WTC11 (cell line): Measurements from ENCODE around the gene MEGF8. TPM values are rescaled to one million over a fixed set of nuclear protein-coding genes. Genes with fewer than 3 reads are reported as not detected.

Experiments used
- ATAC-seq: fragments of 200-7000 bp; cut with Tn5 transposase; 2 replicates; pipeline ENCODE4 v1.10.0; 2021; ENCODE audit warnings: mild to moderate bottlenecking, moderate library complexity
- CTCF ChIA-PET: fragments of 300-600 bp; sonication (Branson Sonifier 250); formaldehyde crosslinking; loops from one replicate; lab custom pipeline; 2021; ENCODE audit warnings: antibody characterized with exemption; lab: Charles Lee
- POLR2A ChIA-PET: fragments of 350-600 bp; sonication (Branson Sonifier 250); formaldehyde crosslinking; loops from one replicate; lab custom pipeline; 2021; ENCODE audit warnings: antibody characterized with exemption; lab: Charles Lee
- DNase-seq: peaks from one replicate; pipeline ENCODE4 v3.0.0; 2021; ENCODE audit warnings: low spot score
- H3K27ac Mint-ChIP-seq: 2 replicates; pipeline ENCODE4 v1.8.0; 2021; ENCODE audit warnings: mixed read lengths
- H3K27me3 Mint-ChIP-seq: 2 replicates; pipeline ENCODE4 v1.8.0; 2021; ENCODE audit warnings: low read depth, mild to moderate bottlenecking, moderate library complexity, mixed read lengths
- H3K36me3 Mint-ChIP-seq: 2 replicates; pipeline ENCODE4 v1.8.0; 2021; ENCODE audit warnings: mixed read lengths
- H3K4me1 Mint-ChIP-seq: 2 replicates; pipeline ENCODE4 v1.8.0; 2022; ENCODE audit warnings: mixed read lengths
- H3K4me3 Mint-ChIP-seq: 2 replicates; pipeline ENCODE4 v1.8.0; 2021; ENCODE audit warnings: mild to moderate bottlenecking, moderate library complexity, mixed read lengths
- H3K9me3 Mint-ChIP-seq: 2 replicates; pipeline ENCODE4 v1.8.0; 2021; ENCODE audit warnings: mixed read lengths
- ARID4B ChIP-seq: sonication (generic); formaldehyde crosslinking; IDR thresholded peaks from 2 replicates; pipeline ENCODE4 v1.8.0; 2023; ENCODE audit warnings: missing genetic modification reagents, mild to moderate bottlenecking, borderline replicate concordance
- ATF1 ChIP-seq: sonication (generic); formaldehyde crosslinking; IDR thresholded peaks from 2 replicates; pipeline ENCODE4 v1.8.1; 2023; ENCODE audit warnings: mild to moderate bottlenecking, moderate library complexity, missing genetic modification reagents
- E2F5 ChIP-seq: sonication (generic); formaldehyde crosslinking; IDR thresholded peaks from 2 replicates; pipeline ENCODE4 v1.8.1; 2022; ENCODE audit warnings: mild to moderate bottlenecking, moderate library complexity, missing genetic modification reagents
- GABPB1 ChIP-seq: sonication (generic); formaldehyde crosslinking; IDR thresholded peaks from 2 replicates; pipeline ENCODE4 v1.8.1; 2023; ENCODE audit warnings: mild to moderate bottlenecking, missing genetic modification reagents
- JUN ChIP-seq: sonication (generic); formaldehyde crosslinking; IDR thresholded peaks from 2 replicates; pipeline ENCODE4 v1.8.0; 2023; ENCODE audit warnings: mild to moderate bottlenecking, missing genetic modification reagents
- KAT7 ChIP-seq: sonication (generic); formaldehyde crosslinking; IDR thresholded peaks from 2 replicates; pipeline ENCODE4 v1.8.1; 2023; ENCODE audit warnings: missing genetic modification reagents, mild to moderate bottlenecking, borderline replicate concordance
- NFE2L1 ChIP-seq: sonication (generic); formaldehyde crosslinking; IDR thresholded peaks from 2 replicates; pipeline ENCODE4 v1.8.1; 2023; ENCODE audit warnings: missing genetic modification reagents
- SMAD3 ChIP-seq: sonication (generic); formaldehyde crosslinking; IDR thresholded peaks from 2 replicates; pipeline ENCODE4 v1.8.0; 2022; ENCODE audit warnings: missing genetic modification reagents, mild to moderate bottlenecking, borderline replicate concordance
- TP53 ChIP-seq: sonication (generic); formaldehyde crosslinking; IDR thresholded peaks from 2 replicates; pipeline ENCODE4 v1.8.1; 2023; ENCODE audit warnings: mild to moderate bottlenecking, missing genetic modification reagents
- ZBTB21 ChIP-seq: sonication (generic); formaldehyde crosslinking; IDR thresholded peaks from 2 replicates; pipeline ENCODE4 v1.8.1; 2023; ENCODE audit warnings: mild to moderate bottlenecking, missing genetic modification reagents, borderline replicate concordance
- ZNF532 ChIP-seq: fragments of 250-450 bp; sonication (Bioruptor Pico); IDR thresholded peaks from 2 replicates; pipeline ENCODE4 v1.9.0; 2021; ENCODE audit warnings: mild to moderate bottlenecking, borderline replicate concordance
- total RNA-seq: library from RNA; stranded (reverse); gene quantifications from 3 replicates; pipeline ENCODE4 v1.2.3, GENCODE V29; 2021
- TF ChIP-seq, protein P1 (sequence below): sonication (generic); formaldehyde crosslinking; IDR thresholded peaks from 2 replicates; pipeline ENCODE4 v1.8.1; 2022; ENCODE audit warnings: mild to moderate bottlenecking, missing genetic modification reagents, moderate library complexity, borderline replicate concordance
- TF ChIP-seq, protein P2 (sequence below): sonication (generic); formaldehyde crosslinking; conservative IDR thresholded peaks from 2 replicates; pipeline ENCODE4 v1.8.1; 2023; ENCODE audit warnings: mild to moderate bottlenecking, low read depth, missing genetic modification reagents, moderate library complexity

Gene MEGF8
- total RNA-seq, 1 experiment from 2014 or later, result 42.1 TPM

GRCh38 chr19:42422901-42423461 is 97.5 kb downstream of the MEGF8 start:
- H3K4me1 Mint-ChIP-seq, result peaks cover 31% of the 10 kb centered on the region
- ATAC-seq (peak; percentile 5), DNase-seq (peak; percentile 66)
- no peak overlapping the region for H3K27ac Mint-ChIP-seq
- H3K4me3 Mint-ChIP-seq, result peak overlapping the region; percentile 82
- H3K36me3 Mint-ChIP-seq, result peaks cover 2% of the 10 kb centered on the region
- ChIA-PET POLR2A (interaction anchor here (0.6 to 2.2 kb wide), 8 partner anchors 10 to 552 kb away, joined by 3 to 13 read pairs (median 4); no protein-coding TSS in a partner anchor), CTCF (interaction anchor here (0.8 to 5.2 kb wide), 17 partner anchors 11 to 309 kb away, joined by 3 to 81 read pairs (median 5); partner anchors contain the start of genes CXCL17 and POU2F2)
- TF ChIP-seq E2F5 (no peak), ZNF532 (CRISPR knock-in tag) (no peak), KAT7 (CRISPR knock-in tag) (0 out of 2 replicates have a peak, but pooled peaks have one; percentile 60), SMAD3 (CRISPR knock-in tag) (no peak), NFE2L1 (CRISPR knock-in tag) (no peak), ATF1 (CRISPR knock-in tag) (no peak), GABPB1 (CRISPR knock-in tag) (no peak), TP53 (no peak), JUN (CRISPR knock-in tag) (0 out of 2 replicates have a peak, but pooled peaks have one; percentile 41), ZBTB21 (CRISPR knock-in tag) (no peak), ARID4B (no peak)
- TF ChIP-seq, protein P1, sequence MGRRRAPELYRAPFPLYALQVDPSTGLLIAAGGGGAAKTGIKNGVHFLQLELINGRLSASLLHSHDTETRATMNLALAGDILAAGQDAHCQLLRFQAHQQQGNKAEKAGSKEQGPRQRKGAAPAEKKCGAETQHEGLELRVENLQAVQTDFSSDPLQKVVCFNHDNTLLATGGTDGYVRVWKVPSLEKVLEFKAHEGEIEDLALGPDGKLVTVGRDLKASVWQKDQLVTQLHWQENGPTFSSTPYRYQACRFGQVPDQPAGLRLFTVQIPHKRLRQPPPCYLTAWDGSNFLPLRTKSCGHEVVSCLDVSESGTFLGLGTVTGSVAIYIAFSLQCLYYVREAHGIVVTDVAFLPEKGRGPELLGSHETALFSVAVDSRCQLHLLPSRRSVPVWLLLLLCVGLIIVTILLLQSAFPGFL (CRISPR knock-in tag), result no peak
- TF ChIP-seq, protein P2, sequence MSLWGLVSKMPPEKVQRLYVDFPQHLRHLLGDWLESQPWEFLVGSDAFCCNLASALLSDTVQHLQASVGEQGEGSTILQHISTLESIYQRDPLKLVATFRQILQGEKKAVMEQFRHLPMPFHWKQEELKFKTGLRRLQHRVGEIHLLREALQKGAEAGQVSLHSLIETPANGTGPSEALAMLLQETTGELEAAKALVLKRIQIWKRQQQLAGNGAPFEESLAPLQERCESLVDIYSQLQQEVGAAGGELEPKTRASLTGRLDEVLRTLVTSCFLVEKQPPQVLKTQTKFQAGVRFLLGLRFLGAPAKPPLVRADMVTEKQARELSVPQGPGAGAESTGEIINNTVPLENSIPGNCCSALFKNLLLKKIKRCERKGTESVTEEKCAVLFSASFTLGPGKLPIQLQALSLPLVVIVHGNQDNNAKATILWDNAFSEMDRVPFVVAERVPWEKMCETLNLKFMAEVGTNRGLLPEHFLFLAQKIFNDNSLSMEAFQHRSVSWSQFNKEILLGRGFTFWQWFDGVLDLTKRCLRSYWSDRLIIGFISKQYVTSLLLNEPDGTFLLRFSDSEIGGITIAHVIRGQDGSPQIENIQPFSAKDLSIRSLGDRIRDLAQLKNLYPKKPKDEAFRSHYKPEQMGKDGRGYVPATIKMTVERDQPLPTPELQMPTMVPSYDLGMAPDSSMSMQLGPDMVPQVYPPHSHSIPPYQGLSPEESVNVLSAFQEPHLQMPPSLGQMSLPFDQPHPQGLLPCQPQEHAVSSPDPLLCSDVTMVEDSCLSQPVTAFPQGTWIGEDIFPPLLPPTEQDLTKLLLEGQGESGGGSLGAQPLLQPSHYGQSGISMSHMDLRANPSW, result no peak
- TF ChIP-seq, all 79 proteins: peak for 2
- Mint-ChIP-seq H3K9me3 (peaks cover 6% of the 10 kb centered on the region), H3K27me3 (peaks cover 98% of the 10 kb centered on the region)
